C4-2B (cell line): ENCODE results near the gene KPNA1.

Experiments used
- ZFX ChIP-seq: fragments of 450-650 bp; IDR thresholded peaks from 2 replicates; pipeline ENCODE4 v1.6.1; 2017
- TF ChIP-seq, protein P1 (sequence below): fragments of 450-650 bp; conservative IDR thresholded peaks from 2 replicates; pipeline ENCODE4 v1.5.1; 2017; ENCODE audit warnings: mild to moderate bottlenecking

DNA sequence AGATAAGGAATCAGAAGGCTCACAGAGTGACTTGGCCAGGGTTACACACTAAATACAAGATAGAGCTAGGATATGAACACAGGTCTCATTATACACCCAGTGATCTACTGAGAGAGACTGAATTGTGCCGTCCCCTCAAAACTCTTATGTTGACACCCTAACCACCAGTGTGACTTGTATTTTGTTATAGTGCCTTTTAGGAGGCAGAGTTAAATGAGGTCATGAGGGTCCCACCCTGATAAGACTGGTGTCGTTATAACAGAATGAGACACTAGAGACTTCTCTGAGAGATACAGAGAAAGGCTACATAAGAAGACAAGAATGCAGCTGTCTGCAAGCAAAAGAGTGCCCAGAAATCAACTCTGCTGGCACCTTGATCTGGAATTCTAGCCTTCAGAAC, 12.6 kb downstream of the KPNA1 start:
- TF ChIP-seq, protein P1, sequence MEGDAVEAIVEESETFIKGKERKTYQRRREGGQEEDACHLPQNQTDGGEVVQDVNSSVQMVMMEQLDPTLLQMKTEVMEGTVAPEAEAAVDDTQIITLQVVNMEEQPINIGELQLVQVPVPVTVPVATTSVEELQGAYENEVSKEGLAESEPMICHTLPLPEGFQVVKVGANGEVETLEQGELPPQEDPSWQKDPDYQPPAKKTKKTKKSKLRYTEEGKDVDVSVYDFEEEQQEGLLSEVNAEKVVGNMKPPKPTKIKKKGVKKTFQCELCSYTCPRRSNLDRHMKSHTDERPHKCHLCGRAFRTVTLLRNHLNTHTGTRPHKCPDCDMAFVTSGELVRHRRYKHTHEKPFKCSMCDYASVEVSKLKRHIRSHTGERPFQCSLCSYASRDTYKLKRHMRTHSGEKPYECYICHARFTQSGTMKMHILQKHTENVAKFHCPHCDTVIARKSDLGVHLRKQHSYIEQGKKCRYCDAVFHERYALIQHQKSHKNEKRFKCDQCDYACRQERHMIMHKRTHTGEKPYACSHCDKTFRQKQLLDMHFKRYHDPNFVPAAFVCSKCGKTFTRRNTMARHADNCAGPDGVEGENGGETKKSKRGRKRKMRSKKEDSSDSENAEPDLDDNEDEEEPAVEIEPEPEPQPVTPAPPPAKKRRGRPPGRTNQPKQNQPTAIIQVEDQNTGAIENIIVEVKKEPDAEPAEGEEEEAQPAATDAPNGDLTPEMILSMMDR: no peak
- TF ChIP-seq ZFX: no peak
